Loucy (cell line): Measurements from ENCODE around the gene KIRREL1.
A peak's percentile ranks its signal among the peaks of the same experiment; 100 is the strongest.

Source experiments
- H2AFZ ChIP-seq: fragments of 200-600 bp; sonication (generic); 2 replicates; pipeline ENCODE4 v1.6.0; 2016; ENCODE audit warnings: antibody characterized with exemption, mild to moderate bottlenecking, low read length, moderate library complexity
- H3F3A ChIP-seq: fragments of 200-600 bp; 2 replicates; pipeline ENCODE4 v1.6.0; 2016; ENCODE audit warnings: antibody characterized with exemption, low read depth, mild to moderate bottlenecking
- H3K27me3 ChIP-seq: fragments of 200-600 bp; sonication (generic); 2 replicates; pipeline ENCODE4 v1.6.1; 2014; ENCODE audit warnings: low read length, mild to moderate bottlenecking; ENCODE audit not compliant: insufficient read depth, poor library complexity, severe bottlenecking
- H3K36me3 ChIP-seq: fragments of 200-600 bp; sonication (generic); 2 replicates; pipeline ENCODE4 v1.6.1; 2016; ENCODE audit warnings: low read length; ENCODE audit not compliant: insufficient read depth
- H3K4me1 ChIP-seq: fragments of 200-600 bp; sonication (generic); 2 replicates; pipeline ENCODE4 v1.5.1; 2014; ENCODE audit warnings: low read length, mild to moderate bottlenecking; ENCODE audit not compliant: insufficient read depth, poor library complexity, severe bottlenecking
- H3K4me2 ChIP-seq: fragments of 200-600 bp; sonication (generic); 2 replicates; pipeline ENCODE4 v1.6.0; 2014; ENCODE audit warnings: antibody characterized with exemption, low read length, low read depth, mild to moderate bottlenecking; ENCODE audit not compliant: poor library complexity, severe bottlenecking
- H3K4me3 ChIP-seq: fragments of 200-600 bp; sonication (generic); 2 replicates; pipeline ENCODE4 v1.5.1; 2014; ENCODE audit warnings: low read length, mild to moderate bottlenecking, mixed read lengths; ENCODE audit not compliant: poor library complexity, severe bottlenecking
- H3K79me2 ChIP-seq: fragments of 200-600 bp; sonication (generic); 2 replicates; pipeline ENCODE4 v1.6.1; 2014; ENCODE audit warnings: low read length; ENCODE audit not compliant: insufficient read depth
- H3K9ac ChIP-seq: fragments of 200-600 bp; sonication (generic); 2 replicates; pipeline ENCODE4 v1.6.0; 2014; ENCODE audit warnings: mild to moderate bottlenecking, low read depth, low read length, moderate library complexity; ENCODE audit not compliant: poor library complexity, severe bottlenecking
- H3K9me2 ChIP-seq: fragments of 200-600 bp; sonication (generic); replicated peaks from 2 replicates; pipeline ENCODE4 v1.6.1; 2016; ENCODE audit warnings: low read depth, low read length, mixed read lengths
- H3K9me3 ChIP-seq: fragments of 200-600 bp; sonication (generic); 2 replicates; pipeline ENCODE4 v1.6.1; 2014; ENCODE audit warnings: mild to moderate bottlenecking, antibody characterized with exemption, low read length, low read depth; ENCODE audit not compliant: insufficient read depth
- H4K20me1 ChIP-seq: fragments of 200-600 bp; sonication (generic); 2 replicates; pipeline ENCODE4 v1.6.0; 2014; ENCODE audit warnings: antibody characterized with exemption, low read length, mild to moderate bottlenecking; ENCODE audit not compliant: insufficient read depth, poor library complexity, severe bottlenecking
- EZH2phosphoT487 ChIP-seq: fragments of 200-600 bp; IDR thresholded peaks from 2 replicates; pipeline ENCODE4 v1.6.1; 2018; ENCODE audit warnings: antibody characterized with exemption, mild to moderate bottlenecking, moderate library complexity, borderline replicate concordance
- TF ChIP-seq, protein P1 (sequence below): fragments of 200-600 bp; sonication (generic); conservative IDR thresholded peaks from 2 replicates; pipeline ENCODE4 v1.5.1; 2014; ENCODE audit warnings: mild to moderate bottlenecking, antibody characterized with exemption, low read length

Gene KIRREL1

GRCh38 chr1:158122833-158123388 lies 129.5 kb downstream of the KIRREL1 start:
- H3K27me3 ChIP-seq, result no peaks in the 10 kb centered on the region
- H3K36me3 ChIP-seq, result no peaks in the 10 kb centered on the region
- no peaks in the 10 kb centered on the region for H3F3A ChIP-seq
- H3K9ac ChIP-seq, result no peak overlapping the region
- no peaks in the 10 kb centered on the region for H3K79me2 ChIP-seq
- H3K9me3 ChIP-seq, result no peaks in the 10 kb centered on the region
- no peak overlapping the region for H2AFZ ChIP-seq
- H3K4me2 ChIP-seq, result no peak overlapping the region
- no peak overlapping the region for H3K4me3 ChIP-seq
- H3K4me1 ChIP-seq, result peaks cover 5% of the 10 kb centered on the region
- no peaks in the 10 kb centered on the region for H4K20me1 ChIP-seq
- TF ChIP-seq EZH2phosphoT487, result no peak
- TF ChIP-seq, protein P1, sequence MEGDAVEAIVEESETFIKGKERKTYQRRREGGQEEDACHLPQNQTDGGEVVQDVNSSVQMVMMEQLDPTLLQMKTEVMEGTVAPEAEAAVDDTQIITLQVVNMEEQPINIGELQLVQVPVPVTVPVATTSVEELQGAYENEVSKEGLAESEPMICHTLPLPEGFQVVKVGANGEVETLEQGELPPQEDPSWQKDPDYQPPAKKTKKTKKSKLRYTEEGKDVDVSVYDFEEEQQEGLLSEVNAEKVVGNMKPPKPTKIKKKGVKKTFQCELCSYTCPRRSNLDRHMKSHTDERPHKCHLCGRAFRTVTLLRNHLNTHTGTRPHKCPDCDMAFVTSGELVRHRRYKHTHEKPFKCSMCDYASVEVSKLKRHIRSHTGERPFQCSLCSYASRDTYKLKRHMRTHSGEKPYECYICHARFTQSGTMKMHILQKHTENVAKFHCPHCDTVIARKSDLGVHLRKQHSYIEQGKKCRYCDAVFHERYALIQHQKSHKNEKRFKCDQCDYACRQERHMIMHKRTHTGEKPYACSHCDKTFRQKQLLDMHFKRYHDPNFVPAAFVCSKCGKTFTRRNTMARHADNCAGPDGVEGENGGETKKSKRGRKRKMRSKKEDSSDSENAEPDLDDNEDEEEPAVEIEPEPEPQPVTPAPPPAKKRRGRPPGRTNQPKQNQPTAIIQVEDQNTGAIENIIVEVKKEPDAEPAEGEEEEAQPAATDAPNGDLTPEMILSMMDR, result no peak
- H3K9me2 ChIP-seq, result no peaks in the 10 kb centered on the region

DNA sequence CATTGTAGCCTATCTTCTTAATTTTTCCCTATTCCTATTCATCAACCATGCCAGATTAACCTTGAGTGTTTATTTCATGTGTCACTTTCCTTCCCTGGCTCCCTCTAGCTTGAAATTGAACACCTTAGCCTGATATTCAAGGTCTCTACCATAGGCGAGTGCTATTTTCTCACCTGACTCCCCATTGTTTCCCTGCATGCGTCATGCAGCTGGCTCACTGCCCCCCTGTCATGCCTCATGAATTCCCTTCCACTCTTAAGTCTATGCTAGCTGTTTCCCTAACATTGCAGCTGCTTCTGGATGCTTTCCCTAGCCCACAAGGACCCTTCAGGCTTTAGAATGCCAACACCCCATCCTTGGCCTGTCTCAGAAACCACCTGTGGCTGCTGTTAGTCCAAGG lies 130.6 kb downstream of the KIRREL1 start:
- H3K36me3 ChIP-seq, result no peaks in the 10 kb centered on the region
- no peak for TF ChIP-seq EZH2phosphoT487
- TF ChIP-seq, protein P1, result no peak
- H4K20me1 ChIP-seq, result no peaks in the 10 kb centered on the region
- no peak overlapping the region for H3K4me3 ChIP-seq
- no peaks in the 10 kb centered on the region for H3F3A ChIP-seq
- H2AFZ ChIP-seq, result no peak overlapping the region
- H3K4me2 ChIP-seq, result no peak overlapping the region
- H3K79me2 ChIP-seq, result no peaks in the 10 kb centered on the region
- no peaks in the 10 kb centered on the region for H3K27me3 ChIP-seq
- no peaks in the 10 kb centered on the region for H3K9me2 ChIP-seq
- no peaks in the 10 kb centered on the region for H3K9me3 ChIP-seq
- peaks cover 5% of the 10 kb centered on the region for H3K4me1 ChIP-seq
- H3K9ac ChIP-seq, result no peak overlapping the region

GRCh38 chr1:158124999-158125398 lies 131.6 kb downstream of the KIRREL1 start:
- Histone ChIP-seq H3F3A (no peaks in the 10 kb centered on the region), H3K4me2 (no peak overlapping the region), H3K27me3 (no peaks in the 10 kb centered on the region), H3K79me2 (no peaks in the 10 kb centered on the region), H4K20me1 (no peaks in the 10 kb centered on the region), H3K4me1 (peaks cover 5% of the 10 kb centered on the region), H3K36me3 (no peaks in the 10 kb centered on the region), H3K9ac (no peak overlapping the region), H3K9me2 (no peaks in the 10 kb centered on the region), H3K9me3 (no peaks in the 10 kb centered on the region), H2AFZ (no peak overlapping the region), H3K4me3 (no peak overlapping the region)
- TF ChIP-seq, protein P1, result peak; percentile 98
- TF ChIP-seq EZH2phosphoT487, result no peak
